Activated CD4-positive, alpha-beta T cell treated with anti-CD3 and anti-CD28 coated beads, Interleukin-2, amount 10 ng/mL, durations not matched to agents 24 days and 14 days (primary cell): ENCODE data around the gene PLPP3. TPM values are rescaled to one million over a fixed set of nuclear protein-coding genes. Genes with fewer than 3 reads are reported as not detected.
A peak's percentile ranks its signal among the peaks of the same experiment; 100 is the strongest.

Experiments
- DNase-seq: peaks from one replicate; pipeline ENCODE4 v3.0.0; 2022
- H3K27ac Mint-ChIP-seq: one replicate; pipeline ENCODE4 v1.8.0; 2022; ENCODE audit warnings: mild to moderate bottlenecking, mixed read lengths
- H3K27me3 Mint-ChIP-seq: one replicate; pipeline ENCODE4 v1.8.0; 2022; ENCODE audit warnings: mixed read lengths
- H3K36me3 Mint-ChIP-seq: one replicate; pipeline ENCODE4 v1.8.0; 2022; ENCODE audit warnings: low read depth, mild to moderate bottlenecking, mixed read lengths
- H3K4me1 Mint-ChIP-seq: one replicate; pipeline ENCODE4 v1.8.0; 2021; ENCODE audit warnings: mixed read lengths
- H3K4me3 Mint-ChIP-seq: one replicate; pipeline ENCODE4 v1.8.0; 2022; ENCODE audit warnings: mild to moderate bottlenecking, moderate library complexity, mixed read lengths
- H3K9me3 Mint-ChIP-seq: one replicate; pipeline ENCODE4 v1.8.0; 2021; ENCODE audit warnings: mixed read lengths
- intact Hi-C: fragments of 100-400 bp; cut with micrococcal nuclease; formaldehyde crosslinking; loops from one replicate; pipeline ENCODE4 v1.15.1; 2023
- total RNA-seq: library from RNA; stranded (reverse); gene quantifications from 2 replicates; pipeline ENCODE4 v1.2.3, GENCODE V29; 2022

PLPP3 gene
- total RNA-seq, 1 donor from 2014 or later, result not detected

- H3K27ac Mint-ChIP-seq, result no peak overlapping the region
- H3K27me3 Mint-ChIP-seq, result peaks cover 2% of the 10 kb centered on the region
- no peaks in the 10 kb centered on the region for H3K36me3 Mint-ChIP-seq
- no peak overlapping the region for H3K4me3 Mint-ChIP-seq
- DNase-seq, result no peak
- intact Hi-C loops, result loop anchor here (5.0 to 10.0 kb wide), 2 partner anchors 1211 to 1304 kb away; no protein-coding TSS in a partner anchor
- no peaks in the 10 kb centered on the region for H3K9me3 Mint-ChIP-seq
- H3K4me1 Mint-ChIP-seq, result no peaks in the 10 kb centered on the region
Observed at GRCh38 chr1:56585985-56586384, 6.6 kb upstream of the PLPP3 start.

GRCh38 chr1:56584910-56585528 is 5.7 kb upstream of the PLPP3 start:
- Mint-ChIP-seq H3K27ac (no peak overlapping the region), H3K36me3 (no peaks in the 10 kb centered on the region), H3K4me3 (no peak overlapping the region), H3K9me3 (no peaks in the 10 kb centered on the region), H3K27me3 (peaks cover 9% of the 10 kb centered on the region), H3K4me1 (no peaks in the 10 kb centered on the region)
- peak; percentile 60 for DNase-seq
- intact Hi-C loops, result loop anchor here (5.0 to 10.0 kb wide), 3 partner anchors 1210 to 1633 kb away; no protein-coding TSS in a partner anchor

- DNase-seq, result no peak
- no peaks in the 10 kb centered on the region for H3K9me3 Mint-ChIP-seq
- peaks cover 19% of the 10 kb centered on the region for H3K27me3 Mint-ChIP-seq
- H3K36me3 Mint-ChIP-seq, result no peaks in the 10 kb centered on the region
- no peak overlapping the region for H3K4me3 Mint-ChIP-seq
- no peak overlapping the region for H3K27ac Mint-ChIP-seq
- H3K4me1 Mint-ChIP-seq, result peaks cover 3% of the 10 kb centered on the region
- intact Hi-C loops, result loop anchor here (5.0 to 10.0 kb wide), 2 partner anchors 1209 to 1632 kb away; no protein-coding TSS in a partner anchor
Observed at GRCh38 chr1:56583957-56584468, 4.7 kb upstream of the PLPP3 start.

- intact Hi-C loops, result loop anchor here (5.0 to 10.0 kb wide), 2 partner anchors 1206 to 1628 kb away; no protein-coding TSS in a partner anchor
- Mint-ChIP-seq H3K4me3 (no peak overlapping the region), H3K4me1 (peaks cover 3% of the 10 kb centered on the region), H3K9me3 (no peaks in the 10 kb centered on the region), H3K27ac (no peak overlapping the region), H3K27me3 (peaks cover 41% of the 10 kb centered on the region), H3K36me3 (no peaks in the 10 kb centered on the region)
- DNase-seq, result no peak
Observed at GRCh38 chr1:56580771-56581170, 1.4 kb upstream of the PLPP3 start.

GRCh38 chr1:56578138-56578962 is 1.0 kb downstream of the PLPP3 start:
- DNase-seq, result peak; percentile 56
- H3K9me3 Mint-ChIP-seq, result no peaks in the 10 kb centered on the region
- H3K4me3 Mint-ChIP-seq, result peak overlapping the region; percentile 79
- no peak overlapping the region for H3K27ac Mint-ChIP-seq
- intact Hi-C loops, result no loop called here
- peaks cover 3% of the 10 kb centered on the region for H3K4me1 Mint-ChIP-seq
- peaks cover 47% of the 10 kb centered on the region for H3K27me3 Mint-ChIP-seq
- no peaks in the 10 kb centered on the region for H3K36me3 Mint-ChIP-seq

- Mint-ChIP-seq H3K4me3 (no peak overlapping the region), H3K4me1 (peaks cover 3% of the 10 kb centered on the region), H3K27me3 (peaks cover 46% of the 10 kb centered on the region), H3K27ac (no peak overlapping the region), H3K36me3 (no peaks in the 10 kb centered on the region), H3K9me3 (no peaks in the 10 kb centered on the region)
- no peak for DNase-seq
- intact Hi-C loops, result no loop called here
Observed at GRCh38 chr1:56577406-56578137, 1.8 kb downstream of the PLPP3 start.

GRCh38 chr1:56576880-56577405 is 2.4 kb downstream of the PLPP3 start:
- DNase-seq, result no peak
- Mint-ChIP-seq H3K36me3 (no peaks in the 10 kb centered on the region), H3K27me3 (peaks cover 46% of the 10 kb centered on the region), H3K9me3 (no peaks in the 10 kb centered on the region), H3K4me1 (peaks cover 3% of the 10 kb centered on the region), H3K4me3 (no peak overlapping the region), H3K27ac (no peak overlapping the region)
- intact Hi-C loops, result no loop called here

- Mint-ChIP-seq H3K27ac (no peak overlapping the region), H3K27me3 (peaks cover 48% of the 10 kb centered on the region), H3K4me3 (no peak overlapping the region), H3K4me1 (peaks cover 3% of the 10 kb centered on the region), H3K36me3 (no peaks in the 10 kb centered on the region), H3K9me3 (no peaks in the 10 kb centered on the region)
- intact Hi-C loops, result no loop called here
- DNase-seq, result no peak
Observed at GRCh38 chr1:56575865-56576264, 3.5 kb downstream of the PLPP3 start.

GRCh38 chr1:56574794-56575193 is 4.6 kb downstream of the PLPP3 start:
- Mint-ChIP-seq H3K4me3 (no peak overlapping the region), H3K27me3 (peaks cover 39% of the 10 kb centered on the region), H3K36me3 (no peaks in the 10 kb centered on the region), H3K27ac (no peak overlapping the region), H3K9me3 (no peaks in the 10 kb centered on the region), H3K4me1 (peaks cover 3% of the 10 kb centered on the region)
- no peak for DNase-seq
- intact Hi-C loops, result no loop called here

GRCh38 chr1:56573311-56573710 is 6.1 kb downstream of the PLPP3 start:
- DNase-seq, result no peak
- peaks cover 29% of the 10 kb centered on the region for H3K27me3 Mint-ChIP-seq
- no peaks in the 10 kb centered on the region for H3K9me3 Mint-ChIP-seq
- no peaks in the 10 kb centered on the region for H3K4me1 Mint-ChIP-seq
- no peaks in the 10 kb centered on the region for H3K36me3 Mint-ChIP-seq
- H3K4me3 Mint-ChIP-seq, result no peak overlapping the region
- no peak overlapping the region for H3K27ac Mint-ChIP-seq
- intact Hi-C loops, result no loop called here

GRCh38 chr1:56572334-56573050 is 6.9 kb downstream of the PLPP3 start:
- Mint-ChIP-seq H3K4me1 (no peaks in the 10 kb centered on the region), H3K36me3 (no peaks in the 10 kb centered on the region), H3K27ac (no peak overlapping the region), H3K9me3 (no peaks in the 10 kb centered on the region), H3K4me3 (no peak overlapping the region), H3K27me3 (peaks cover 21% of the 10 kb centered on the region)
- intact Hi-C loops, result no loop called here
- no peak for DNase-seq

- intact Hi-C loops, result no loop called here
- no peak overlapping the region for H3K27ac Mint-ChIP-seq
- H3K9me3 Mint-ChIP-seq, result no peaks in the 10 kb centered on the region
- no peak for DNase-seq
- H3K4me3 Mint-ChIP-seq, result no peak overlapping the region
- no peaks in the 10 kb centered on the region for H3K36me3 Mint-ChIP-seq
- H3K27me3 Mint-ChIP-seq, result peaks cover 11% of the 10 kb centered on the region
- no peaks in the 10 kb centered on the region for H3K4me1 Mint-ChIP-seq
Observed at GRCh38 chr1:56571448-56571847, 7.9 kb downstream of the PLPP3 start.

GRCh38 chr1:56570924-56571372 is 8.4 kb downstream of the PLPP3 start:
- no peak overlapping the region for H3K4me3 Mint-ChIP-seq
- H3K4me1 Mint-ChIP-seq, result no peaks in the 10 kb centered on the region
- DNase-seq, result no peak
- H3K27ac Mint-ChIP-seq, result no peak overlapping the region
- no peaks in the 10 kb centered on the region for H3K9me3 Mint-ChIP-seq
- H3K27me3 Mint-ChIP-seq, result peaks cover 9% of the 10 kb centered on the region
- no peaks in the 10 kb centered on the region for H3K36me3 Mint-ChIP-seq
- intact Hi-C loops, result no loop called here
